ENCODE results near the gene SMIM8. TPM values are rescaled to one million over a fixed set of nuclear protein-coding genes. Genes with fewer than 3 reads are reported as not detected.

The SMIM8 gene
- total RNA-seq, 1 donor from 2014 or later = 5.0 TPM

Other genes with a start within 250 kb of the SMIM8 start
- gene CGA, start 227.5 kb upstream of the SMIM8 start, total RNA-seq = not detected in 2 replicates
- 24.2 and 28.2 TPM in 2 replicates for gene ZNF292, start 167.0 kb upstream of the SMIM8 start, total RNA-seq
- gene GJB7, start 6.7 kb downstream of the SMIM8 start, total RNA-seq = not detected in 2 replicates
- 1.6 and 3.1 TPM in 2 replicates for gene C6orf163, start 22.2 kb downstream of the SMIM8 start, total RNA-seq
- gene CFAP206, start 85.4 kb downstream of the SMIM8 start, total RNA-seq = under 0.01 TPM in 1 of 2 replicates, not detected in the other
- 12.2 and 14.5 TPM in 2 replicates for gene SLC35A1, start 150.4 kb downstream of the SMIM8 start, total RNA-seq